SU-DHL-6 (cell line): ENCODE results near the gene PGBD5.

Experiments used
- CTCF ChIP-seq: fragments of 200-600 bp; sonication (generic); IDR thresholded peaks from one replicate; pipeline ENCODE4 v1.5.1; 2017; ENCODE audit warnings: antibody characterized with exemption, mild to moderate bottlenecking, low read length, moderate library complexity; ENCODE audit not compliant: insufficient read depth, poor library complexity, severe bottlenecking
- EZH2phosphoT487 ChIP-seq: fragments of 200-600 bp; sonication (generic), shearing (Covaris generic); conservative IDR thresholded peaks from 2 replicates; pipeline ENCODE4 v1.6.1; 2018; ENCODE audit warnings: mild to moderate bottlenecking, antibody characterized with exemption, low read length, moderate library complexity, mixed read lengths

- TF ChIP-seq EZH2phosphoT487 (no peak), CTCF (no peak)
Measured at GRCh38 chr1:230322421-230322756, 103.7 kb downstream of the PGBD5 start.
